Mucosa of descending colon (tissue), 3 donors: ENCODE measurements around the gene ATP6AP1. TPM values are rescaled to one million over a fixed set of nuclear protein-coding genes. Genes with fewer than 3 reads are reported as not detected.

Experiments
- ATAC-seq: fragments of 200-7000 bp; cut with Tn5 transposase; one replicate; pipeline ENCODE4 v1.9.1; 2020; ENCODE audit warnings: mild to moderate bottlenecking, moderate library complexity
- DNase-seq, 3 donors: peaks; one replicate each; pipeline ENCODE4 v3.0.0-alpha.2; 2020
- H3K36me3 ChIP-seq: fragments of 200-600 bp; one replicate; pipeline ENCODE4 v1.8.0; 2021; ENCODE audit warnings: low read depth, mild to moderate bottlenecking
- H3K4me1 ChIP-seq: fragments of 200-600 bp; one replicate; pipeline ENCODE4 v1.8.0; 2021; ENCODE audit warnings: low read depth, mild to moderate bottlenecking
- H3K4me3 ChIP-seq: fragments of 200-600 bp; one replicate; pipeline ENCODE4 v1.8.0; 2021; ENCODE audit warnings: mild to moderate bottlenecking
- H3K9me3 ChIP-seq: fragments of 200-600 bp; one replicate; pipeline ENCODE4 v1.8.0; 2021; ENCODE audit warnings: mild to moderate bottlenecking
- CTCF ChIP-seq: fragments of 200-600 bp; IDR thresholded peaks from one replicate; pipeline ENCODE4 v1.8.0; 2022; ENCODE audit warnings: antibody characterized with exemption, mild to moderate bottlenecking
- intact Hi-C, 2 donors: fragments of 100-400 bp; cut with DNase I in 1 of 2; cut with micrococcal nuclease in 1 of 2; formaldehyde crosslinking; loops; one replicate each; pipeline versions ENCODE4 v1.11.0 to v1.11.1; 2022; cut with DNase I, micrococcal nuclease
- total RNA-seq, 3 donors: library from RNA; stranded (reverse); fragmentation: NEBNext Ultra II Directional in 2 of 3; extraction: Animal tissue kit (Norgen Biotek cat#: 25700) in 2 of 3; gene quantifications; one replicate each; pipeline versions ENCODE4 v1.2.1 to v1.2.4, GENCODE V29; 2021 to 2023
- donor health status: DM: no; HTN: no; CAD: no; lungs with moderate emphysema.
- donor health status: DM: no; HTN: no; CAD: no.
- donor health status: DM: no; HTN: yes; CAD: no.

The ATP6AP1 gene
- total RNA-seq, 3 donors from 2014 or later: 78.1 to 95.8 (median 95.2) TPM

GRCh38 chrX:154436983-154437752 lies 8.7 kb downstream of the ATP6AP1 start, which contains the start of gene GDI1:
TSS of gene GDI1 (plus strand) at chrX:154437154. CDS start at chrX:154437255, 101 bp downstream.
- intact Hi-C loops: no loop called here
- H3K4me3 ChIP-seq: peak within 1 kb of the TSS; percentile 38
- ATAC-seq: peak; percentile 78
- no peak for TF ChIP-seq CTCF
- H3K4me1 ChIP-seq: no peaks in the 10 kb centered on the region
- H3K9me3 ChIP-seq: no peaks in the 10 kb centered on the region
- DNase-seq: peak; percentile 55 to 70 (median 66)
- H3K36me3 ChIP-seq: no peaks in the 10 kb centered on the region

GRCh38 chrX:154437971-154438893 lies 9.8 kb downstream of the ATP6AP1 start:
- ATAC-seq (no peak), DNase-seq (no peak)
- no peak for TF ChIP-seq CTCF
- Histone ChIP-seq H3K36me3 (no peaks in the 10 kb centered on the region), H3K9me3 (no peaks in the 10 kb centered on the region), H3K4me3 (no peak overlapping the region), H3K4me1 (no peaks in the 10 kb centered on the region)
- intact Hi-C loops: no loop called here

GRCh38 chrX:154439841-154440240 lies 11.4 kb downstream of the ATP6AP1 start:
- DNase-seq (no peak), ATAC-seq (no peak)
- Histone ChIP-seq H3K4me3 (no peak overlapping the region), H3K36me3 (no peaks in the 10 kb centered on the region), H3K4me1 (peaks cover 2% of the 10 kb centered on the region), H3K9me3 (no peaks in the 10 kb centered on the region)
- TF ChIP-seq CTCF: no peak
- intact Hi-C loops: no loop called here

- no peak for TF ChIP-seq CTCF
- intact Hi-C loops: no loop called here
- no peaks in the 10 kb centered on the region for H3K9me3 ChIP-seq
- peaks cover 6% of the 10 kb centered on the region for H3K4me1 ChIP-seq
- no peaks in the 10 kb centered on the region for H3K36me3 ChIP-seq
- DNase-seq (no peak), ATAC-seq (no peak)
- H3K4me3 ChIP-seq: no peak overlapping the region
Measured at GRCh38 chrX:154440623-154441357, 12.3 kb downstream of the ATP6AP1 start.

GRCh38 chrX:154441564-154441963 lies 13.1 kb downstream of the ATP6AP1 start:
- Histone ChIP-seq H3K4me1 (peaks cover 6% of the 10 kb centered on the region), H3K4me3 (no peak overlapping the region), H3K9me3 (no peaks in the 10 kb centered on the region), H3K36me3 (no peaks in the 10 kb centered on the region)
- no peak for ATAC-seq
- no peak for DNase-seq
- intact Hi-C loops: no loop called here
- no peak for TF ChIP-seq CTCF
